DMS153 treated with DMSO at 0.1 percent for 48 hours (cell line): Measurements from ENCODE around the gene GEMIN7.
A peak's percentile ranks its signal among the peaks of the same experiment; 100 is the strongest.

ENCODE experiments used
- DNase-seq: peaks from one replicate; lab custom pipeline; 2025; ENCODE audit not compliant: unreplicated experiment; lab: John Stamatoyannopoulos, UW

GEMIN7 gene

DNA sequence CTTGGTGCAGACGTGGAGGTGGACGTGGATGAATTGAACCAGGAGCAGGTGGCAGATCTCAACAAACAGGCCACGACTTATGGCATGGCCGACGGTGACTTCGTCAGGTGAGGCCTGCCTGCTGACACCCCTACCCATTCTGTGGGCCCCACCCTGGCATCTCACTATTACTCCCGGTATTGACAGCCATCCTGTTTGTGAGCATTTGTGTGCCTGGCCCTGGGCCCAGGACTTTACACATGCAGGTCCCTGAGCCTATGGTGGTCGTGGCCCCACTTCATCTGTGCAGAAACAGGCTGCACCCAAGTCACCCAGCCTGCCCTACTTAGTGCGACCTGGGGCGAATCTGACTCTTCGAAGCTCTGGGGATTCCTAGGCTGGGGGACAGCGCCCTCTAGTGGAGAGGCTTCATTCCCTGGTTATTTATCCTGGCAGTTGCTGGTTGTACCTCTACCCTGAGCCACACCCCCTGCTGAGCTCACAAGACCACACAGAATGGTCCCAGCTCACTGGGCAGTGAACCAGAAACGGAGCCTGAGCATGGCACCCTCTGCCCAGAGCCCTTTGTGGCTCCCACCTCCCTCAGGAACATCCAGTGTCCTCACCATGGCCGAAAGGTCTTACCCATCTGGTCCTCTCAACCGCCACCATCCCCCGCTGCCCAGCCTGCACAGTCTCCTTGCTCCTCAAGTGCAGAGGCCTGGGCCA is 19.6 kb upstream of the GEMIN7 start:
- peak; percentile 41 for DNase-seq

GRCh38 chr19:45061965-45062364 is 17.1 kb upstream of the GEMIN7 start:
- no peak for DNase-seq

DNA sequence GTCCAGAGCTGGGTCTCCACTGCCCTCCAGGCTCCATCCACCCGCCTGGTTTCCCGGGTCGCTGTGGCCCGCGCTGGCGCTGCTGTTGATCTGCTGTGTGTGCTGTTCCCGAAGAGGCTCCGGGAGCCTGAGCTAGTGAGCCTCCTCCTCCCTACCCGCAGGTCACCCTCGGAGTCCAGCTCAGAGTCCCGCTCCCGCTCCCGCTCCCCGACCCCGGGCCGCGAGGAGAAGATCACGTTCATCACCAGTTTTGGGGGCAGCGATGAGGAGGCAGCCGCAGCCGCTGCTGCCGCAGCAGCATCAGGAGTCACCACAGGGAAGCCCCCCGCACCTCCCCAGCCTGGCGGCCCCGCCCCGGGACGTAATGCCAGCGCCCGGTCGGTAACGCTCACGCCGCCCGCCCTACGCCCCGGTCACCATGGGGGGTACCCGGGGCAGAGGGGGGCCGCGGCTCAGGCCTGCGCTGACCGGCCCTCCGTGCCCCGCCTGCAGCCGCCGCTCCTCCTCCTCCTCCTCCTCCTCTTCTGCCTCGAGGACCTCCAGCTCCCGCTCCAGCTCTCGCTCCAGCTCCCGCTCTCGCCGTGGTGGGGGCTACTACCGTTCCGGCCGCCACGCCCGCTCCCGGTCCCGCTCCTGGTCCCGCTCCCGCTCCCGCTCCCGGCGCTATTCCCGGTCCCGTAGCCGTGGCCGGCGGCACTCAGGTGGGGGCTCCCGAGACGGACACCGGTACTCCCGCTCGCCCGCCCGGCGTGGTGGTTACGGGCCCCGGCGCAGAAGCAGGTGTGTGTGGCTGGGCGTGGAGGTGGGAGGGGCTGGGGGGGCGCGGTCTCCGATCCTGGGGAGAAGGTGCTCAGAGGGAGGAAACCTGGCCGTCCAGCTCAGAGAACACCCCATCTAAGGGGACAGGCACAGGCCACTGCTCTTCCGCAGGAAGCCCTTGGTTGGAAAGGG is 14.9 kb upstream of the GEMIN7 start:
- no peak for DNase-seq

DNA sequence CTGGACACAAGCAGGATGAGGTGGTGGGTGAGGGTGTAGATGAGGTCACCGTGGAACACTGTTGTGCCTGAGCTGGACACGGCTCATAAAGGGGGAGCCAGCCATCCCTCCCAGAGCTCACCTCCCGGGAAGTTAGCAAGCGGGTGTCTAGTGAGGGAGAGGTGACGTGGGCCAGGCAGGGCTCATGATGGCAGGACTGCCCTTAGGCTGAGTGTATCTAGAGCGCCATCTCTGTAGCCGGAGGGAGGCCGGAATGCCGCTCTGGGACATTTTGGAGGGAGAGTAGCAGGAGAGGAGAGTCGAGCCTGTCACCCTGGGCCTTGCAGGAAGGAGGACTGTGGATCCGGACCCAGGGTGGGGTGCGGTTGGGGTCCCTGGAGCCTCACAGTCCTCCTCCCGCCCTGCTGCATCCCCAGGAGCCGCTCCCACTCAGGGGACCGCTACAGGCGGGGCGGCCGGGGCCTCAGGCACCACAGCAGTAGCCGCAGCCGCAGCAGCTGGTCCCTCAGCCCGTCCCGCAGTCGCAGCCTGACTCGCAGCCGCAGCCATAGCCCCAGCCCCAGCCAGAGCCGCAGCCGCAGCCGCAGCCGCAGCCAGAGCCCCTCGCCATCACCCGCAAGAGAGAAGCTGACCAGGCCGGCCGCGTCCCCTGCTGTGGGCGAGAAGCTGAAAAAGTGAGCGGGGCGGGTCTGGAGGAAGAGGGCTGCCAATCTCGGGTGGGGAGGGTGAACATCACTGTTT is 12.0 kb upstream of the GEMIN7 start:
- no peak for DNase-seq

- DNase-seq, result no peak
Measured at GRCh38 chr19:45068041-45068440, 11.0 kb upstream of the GEMIN7 start.

DNA sequence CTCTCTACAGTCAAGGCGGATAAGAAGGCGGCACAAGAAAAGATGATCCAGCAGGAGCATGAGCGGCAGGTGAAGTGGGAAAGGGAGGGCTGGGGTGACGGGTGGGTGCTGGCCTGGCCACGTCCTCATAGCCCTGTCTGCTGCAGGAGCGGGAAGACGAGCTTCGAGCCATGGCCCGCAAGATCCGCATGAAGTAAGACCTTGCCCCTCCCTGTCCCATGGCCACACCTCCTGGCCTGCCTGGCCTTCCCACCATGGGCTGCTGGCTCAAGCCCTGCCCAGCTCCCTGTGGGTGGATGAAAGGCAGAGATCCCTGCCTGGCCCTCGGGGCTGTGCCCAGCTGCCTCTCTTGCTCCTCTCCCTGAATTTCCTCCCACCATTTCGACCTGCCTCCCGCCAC is 10.0 kb upstream of the GEMIN7 start:
- DNase-seq, result no peak

- DNase-seq, result no peak
Measured at GRCh38 chr19:45070214-45070613, 8.8 kb upstream of the GEMIN7 start.

DNA sequence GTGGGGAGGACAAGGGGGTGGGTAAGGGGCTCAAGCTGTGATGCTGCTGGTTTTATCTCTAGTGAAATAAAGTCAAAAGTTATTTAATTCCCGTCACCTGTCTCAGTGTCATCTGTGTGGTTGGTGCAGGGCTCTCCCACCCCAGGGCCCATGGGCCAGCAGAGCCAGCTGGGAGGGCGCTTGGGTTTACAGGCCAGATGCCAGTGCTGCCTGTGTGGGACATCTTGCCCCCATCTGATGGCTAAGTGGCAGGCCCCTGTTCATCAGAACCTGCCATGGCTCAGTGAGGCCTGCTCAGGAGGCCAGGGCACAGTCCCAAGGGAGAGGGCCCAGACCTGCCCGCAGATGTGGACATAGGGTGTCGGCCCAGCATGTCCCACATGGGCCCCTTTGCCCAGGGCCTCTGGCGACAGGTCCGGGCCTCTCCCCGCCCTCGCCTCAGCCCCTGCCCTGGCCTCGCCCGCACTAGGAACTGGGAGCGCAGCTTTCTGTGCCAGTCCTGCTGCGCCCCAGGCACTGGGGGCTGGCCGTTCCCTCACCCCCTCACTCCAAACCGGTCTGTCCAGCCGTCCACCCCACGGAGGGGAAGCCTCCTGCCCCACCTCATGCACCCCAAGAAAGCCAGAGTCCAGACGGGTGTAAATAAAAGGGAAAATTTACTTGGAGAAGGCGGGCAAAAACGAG is 8.1 kb upstream of the GEMIN7 start:
- no peak for DNase-seq

DNA sequence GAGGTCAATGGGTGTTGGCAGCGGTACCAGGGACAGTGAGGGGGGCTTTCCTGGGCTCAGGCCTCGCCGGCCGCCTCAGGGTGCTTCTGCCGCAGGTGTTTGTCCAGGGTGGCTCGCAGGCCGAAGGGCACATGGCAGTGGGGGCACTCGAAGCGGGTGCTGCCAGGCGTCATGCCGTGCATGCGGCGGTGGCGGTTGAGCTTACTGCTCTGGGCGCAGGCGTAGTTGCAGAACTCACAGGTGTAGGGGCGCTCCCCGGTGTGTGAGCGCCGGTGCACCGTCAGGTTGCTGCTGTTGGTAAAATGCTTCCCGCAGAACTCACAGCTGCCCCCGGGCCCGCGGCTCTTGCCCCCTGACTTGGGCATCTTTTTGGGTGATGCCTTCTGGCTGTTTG is 7.5 kb upstream of the GEMIN7 start:
- no peak for DNase-seq

- no peak for DNase-seq
Measured at GRCh38 chr19:45071969-45072790, 6.9 kb upstream of the GEMIN7 start.

DNA sequence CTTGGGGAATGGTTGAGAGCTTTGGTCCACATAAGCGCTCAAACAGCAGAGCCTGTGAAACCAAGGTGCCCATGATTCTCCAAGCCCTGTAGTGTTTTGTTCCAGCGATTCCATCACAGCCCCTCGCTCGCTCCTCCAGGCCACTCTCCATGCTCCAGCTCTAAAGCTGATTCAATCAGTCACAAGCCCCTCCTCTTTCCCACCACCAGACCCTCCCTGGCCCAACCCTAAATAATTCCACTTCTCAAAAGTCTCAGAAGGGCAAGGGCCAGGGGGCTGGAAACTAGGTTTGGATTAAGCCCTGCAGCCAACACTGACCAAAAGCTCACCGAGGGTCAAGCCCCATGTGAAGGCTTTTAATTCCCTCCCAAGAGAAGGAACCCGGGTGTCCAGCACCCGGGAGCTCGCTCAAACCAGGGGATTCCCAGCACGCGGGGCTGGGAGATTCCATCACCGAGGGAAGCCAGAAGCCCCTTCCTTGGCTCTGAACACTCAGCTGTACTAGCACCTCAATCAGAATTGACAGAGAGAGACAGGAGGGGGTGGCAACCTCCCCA is 4.2 kb upstream of the GEMIN7 start:
- no peak for DNase-seq

- DNase-seq, result peak; percentile 39
Measured at GRCh38 chr19:45075301-45076028, 3.6 kb upstream of the GEMIN7 start.

- peak; percentile 78 for DNase-seq
Measured at GRCh38 chr19:45076029-45076850, 2.8 kb upstream of the GEMIN7 start, which contains the start of gene ZNF296. TSS of gene ZNF296 (minus strand) at chr19:45076478. CDS start at chr19:45076373, 105 bp downstream.

DNA sequence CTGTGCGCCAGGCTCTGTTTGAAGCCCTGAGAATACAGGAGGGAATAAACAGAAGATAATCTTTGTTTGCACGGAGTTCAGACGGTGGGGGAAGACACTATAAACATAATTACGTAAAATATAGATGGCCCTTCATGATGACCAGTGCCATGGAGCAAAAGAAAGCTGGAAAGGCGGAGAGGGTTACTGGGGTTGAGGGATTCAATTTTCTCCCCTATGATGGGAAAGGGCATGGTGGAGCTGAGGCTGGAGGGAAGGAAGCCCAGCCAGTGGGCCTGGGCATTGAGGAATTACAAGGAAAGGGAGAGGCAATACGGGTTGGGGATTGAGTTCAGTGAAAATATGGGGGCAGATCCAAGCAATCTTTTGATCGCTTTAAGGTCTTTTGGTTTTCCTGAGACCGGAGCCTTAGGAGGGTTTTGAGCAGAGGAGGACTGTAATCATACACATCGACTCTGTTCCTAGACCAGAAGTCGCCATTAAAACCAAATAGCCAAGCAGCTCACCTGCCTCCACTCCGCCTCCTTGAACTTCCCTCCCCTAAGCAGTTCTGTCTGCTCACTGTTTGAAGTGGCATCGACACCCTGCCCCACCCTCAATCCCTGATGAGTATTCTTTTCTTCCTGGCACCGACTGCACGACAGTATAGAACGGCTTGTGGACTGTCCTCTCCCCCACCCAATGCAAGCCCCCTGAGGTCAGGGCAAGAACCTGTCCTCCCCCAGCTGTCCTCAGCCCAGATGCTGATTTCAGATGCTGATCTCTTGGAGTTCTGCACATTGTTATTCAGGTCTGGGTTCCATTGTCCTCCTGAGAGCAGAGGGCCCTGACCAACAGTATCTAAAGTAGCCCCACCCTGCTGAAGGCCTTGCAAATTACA is 2.0 kb upstream of the GEMIN7 start:
- no peak for DNase-seq

DNA sequence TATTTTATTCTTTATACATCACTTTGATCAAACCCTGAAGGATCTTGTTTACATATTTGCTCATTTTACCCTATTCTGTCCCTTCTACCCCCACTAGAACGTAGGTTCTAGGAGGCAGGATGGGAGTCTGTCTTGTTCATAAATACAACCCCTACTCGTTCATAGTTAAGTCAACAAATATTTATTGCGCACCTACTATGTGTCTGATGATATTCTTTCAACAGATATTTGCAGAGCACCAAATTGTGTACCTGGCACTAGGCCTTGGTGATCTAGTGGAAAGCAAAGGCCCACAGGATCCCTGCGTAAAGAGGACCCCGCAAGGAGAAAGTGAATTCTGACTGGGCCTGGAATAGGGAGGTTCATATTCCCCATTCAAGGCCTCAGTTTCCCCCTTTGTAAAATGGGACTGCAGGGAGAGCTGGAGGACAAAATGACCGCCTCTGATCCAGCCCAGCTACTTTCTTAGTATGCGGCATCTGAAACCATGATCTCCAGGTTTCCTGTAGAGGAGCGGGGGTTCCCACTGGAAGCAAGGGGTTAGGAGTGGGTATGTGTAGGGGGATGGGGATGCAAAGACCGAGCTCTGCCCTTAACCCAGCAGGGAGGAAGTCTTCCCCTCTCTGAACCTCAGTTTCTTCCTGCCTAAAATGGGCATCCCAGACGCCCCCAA is 534 bp upstream of the GEMIN7 start:
- no peak for DNase-seq

DNA sequence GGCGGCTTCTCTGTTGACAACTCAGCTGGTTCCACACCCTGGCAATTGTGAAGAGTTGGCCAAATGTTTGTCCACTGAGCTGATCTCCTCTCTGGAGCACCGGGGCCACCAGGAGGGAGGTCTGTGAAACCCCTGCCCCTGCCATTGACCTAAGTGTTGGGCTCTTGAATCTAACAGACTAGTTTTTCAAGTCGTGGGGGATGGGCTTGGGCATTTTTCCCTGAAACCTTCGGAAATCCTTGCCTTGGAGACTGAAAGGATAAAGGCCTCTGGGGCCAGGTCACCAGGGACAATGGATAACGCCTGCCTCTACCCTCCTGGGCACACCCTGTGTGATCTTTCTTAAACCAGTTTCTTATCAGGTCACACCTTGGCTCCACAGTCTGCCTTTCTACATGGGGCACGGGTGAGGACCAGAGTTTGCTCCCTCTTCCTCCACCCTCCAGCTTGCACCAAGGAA is 881 bp downstream of the GEMIN7 start:
- no peak for DNase-seq

- DNase-seq, result no peak
Measured at GRCh38 chr19:45082170-45082569, 3.1 kb downstream of the GEMIN7 start.
